ENCODE measurements around the gene PSMB5. TPM values are rescaled to one million over a fixed set of nuclear protein-coding genes. Genes with fewer than 3 reads are reported as not detected.
A peak's percentile ranks its signal among the peaks of the same experiment; 100 is the strongest.

PSMB5 gene
- total and polyA plus RNA-seq, 2 of the 13 experiments (the other 11 are each of a cell fraction or from before 2014, with no cell fraction given), result 705 to 871 TPM

DNA sequence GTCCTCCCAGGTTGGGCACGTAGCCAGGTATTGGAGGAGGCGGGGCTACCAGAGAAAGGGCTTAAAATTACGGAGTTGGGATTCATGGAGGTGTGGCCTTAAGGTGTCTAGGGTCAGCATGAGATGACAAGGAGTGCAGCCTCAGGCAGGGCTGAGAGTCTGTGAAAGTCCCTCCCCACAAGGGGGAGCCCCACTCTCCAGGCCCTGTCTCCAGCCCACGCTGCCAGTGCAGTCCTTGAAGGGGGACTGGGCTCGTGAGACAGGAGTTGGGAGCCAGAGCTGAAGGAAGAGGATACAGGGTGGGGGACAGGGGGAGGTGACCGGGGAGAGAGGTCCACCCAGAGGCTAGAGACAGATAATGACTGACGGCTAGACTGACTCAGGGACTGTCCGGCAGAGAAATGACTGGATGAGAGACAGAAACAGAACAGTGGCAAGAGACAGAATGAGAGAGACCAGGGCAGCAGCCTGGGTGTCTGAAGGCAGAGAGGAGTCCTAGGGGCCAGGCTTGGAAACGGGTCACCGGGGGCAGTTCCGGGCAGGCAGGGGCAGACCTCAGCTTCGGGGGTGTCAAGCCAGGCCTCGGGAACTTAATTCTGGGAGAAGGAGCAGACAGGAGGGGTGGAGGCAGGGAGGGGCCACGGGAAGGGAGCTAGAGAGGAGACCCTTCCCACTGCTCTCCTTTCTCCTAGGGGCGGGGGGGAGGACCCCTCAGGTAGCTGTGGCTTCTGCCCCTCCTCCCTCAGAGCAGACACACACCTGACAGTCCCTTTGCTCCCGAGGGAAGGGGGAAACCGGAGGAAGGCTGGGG, 21.6 kb upstream of the PSMB5 start (continued):
- TF ChIP-seq, protein P1, sequence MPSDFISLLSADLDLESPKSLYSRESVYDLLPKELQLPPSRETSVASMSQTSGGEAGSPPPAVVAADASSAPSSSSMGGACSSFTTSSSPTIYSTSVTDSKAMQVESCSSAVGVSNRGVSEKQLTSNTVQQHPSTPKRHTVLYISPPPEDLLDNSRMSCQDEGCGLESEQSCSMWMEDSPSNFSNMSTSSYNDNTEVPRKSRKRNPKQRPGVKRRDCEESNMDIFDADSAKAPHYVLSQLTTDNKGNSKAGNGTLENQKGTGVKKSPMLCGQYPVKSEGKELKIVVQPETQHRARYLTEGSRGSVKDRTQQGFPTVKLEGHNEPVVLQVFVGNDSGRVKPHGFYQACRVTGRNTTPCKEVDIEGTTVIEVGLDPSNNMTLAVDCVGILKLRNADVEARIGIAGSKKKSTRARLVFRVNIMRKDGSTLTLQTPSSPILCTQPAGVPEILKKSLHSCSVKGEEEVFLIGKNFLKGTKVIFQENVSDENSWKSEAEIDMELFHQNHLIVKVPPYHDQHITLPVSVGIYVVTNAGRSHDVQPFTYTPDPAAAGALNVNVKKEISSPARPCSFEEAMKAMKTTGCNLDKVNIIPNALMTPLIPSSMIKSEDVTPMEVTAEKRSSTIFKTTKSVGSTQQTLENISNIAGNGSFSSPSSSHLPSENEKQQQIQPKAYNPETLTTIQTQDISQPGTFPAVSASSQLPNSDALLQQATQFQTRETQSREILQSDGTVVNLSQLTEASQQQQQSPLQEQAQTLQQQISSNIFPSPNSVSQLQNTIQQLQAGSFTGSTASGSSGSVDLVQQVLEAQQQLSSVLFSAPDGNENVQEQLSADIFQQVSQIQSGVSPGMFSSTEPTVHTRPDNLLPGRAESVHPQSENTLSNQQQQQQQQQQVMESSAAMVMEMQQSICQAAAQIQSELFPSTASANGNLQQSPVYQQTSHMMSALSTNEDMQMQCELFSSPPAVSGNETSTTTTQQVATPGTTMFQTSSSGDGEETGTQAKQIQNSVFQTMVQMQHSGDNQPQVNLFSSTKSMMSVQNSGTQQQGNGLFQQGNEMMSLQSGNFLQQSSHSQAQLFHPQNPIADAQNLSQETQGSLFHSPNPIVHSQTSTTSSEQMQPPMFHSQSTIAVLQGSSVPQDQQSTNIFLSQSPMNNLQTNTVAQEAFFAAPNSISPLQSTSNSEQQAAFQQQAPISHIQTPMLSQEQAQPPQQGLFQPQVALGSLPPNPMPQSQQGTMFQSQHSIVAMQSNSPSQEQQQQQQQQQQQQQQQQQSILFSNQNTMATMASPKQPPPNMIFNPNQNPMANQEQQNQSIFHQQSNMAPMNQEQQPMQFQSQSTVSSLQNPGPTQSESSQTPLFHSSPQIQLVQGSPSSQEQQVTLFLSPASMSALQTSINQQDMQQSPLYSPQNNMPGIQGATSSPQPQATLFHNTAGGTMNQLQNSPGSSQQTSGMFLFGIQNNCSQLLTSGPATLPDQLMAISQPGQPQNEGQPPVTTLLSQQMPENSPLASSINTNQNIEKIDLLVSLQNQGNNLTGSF (CRISPR knock-in tag; IDR thresholded peaks at IDR 0.05), result 0 out of 2 replicates have a peak, but pooled peaks have one; percentile 34
- 0 out of 2 replicates have a peak, but pooled peaks have one; percentile 18 for TF ChIP-seq ZNF614 (CRISPR knock-in tag; IDR thresholded peaks at IDR 0.05; ENCODE audit: borderline replicate concordance)
- no peak; the same call in 1 of the 2 replicates for TF ChIP-seq ZNF556 (CRISPR knock-in tag; IDR thresholded peaks at IDR 0.05; ENCODE audit: borderline replicate concordance)
- TF ChIP-seq SCMH1 (CRISPR knock-in tag; IDR thresholded peaks at IDR 0.05; ENCODE audit: borderline replicate concordance), result no peak
- no peak for TF ChIP-seq ETV6 (CRISPR knock-in tag; conservative IDR thresholded peaks at IDR 0.05)
- TF ChIP-seq RFX5 (IDR thresholded peaks at IDR 0.05; ENCODE audit: low read depth, low read length), result peak; percentile 35; the same call in 1 of the 2 replicates
- TF ChIP-seq ARNT (IDR thresholded peaks at IDR 0.05), result no peak
- TF ChIP-seq PRPF4 (IDR thresholded peaks at IDR 0.05; ENCODE audit: low read depth, low read length, poor library complexity, severe bottlenecking), result no peak
- TF ChIP-seq SRSF4 (IDR thresholded peaks at IDR 0.05; ENCODE audit: low read depth, low read length, poor library complexity, severe bottlenecking), result no peak
- TF ChIP-seq ZNF337 (CRISPR knock-in tag; IDR thresholded peaks at IDR 0.05; ENCODE audit: borderline replicate concordance, low read depth), result no peak
- 0 out of 2 replicates have a peak, but pooled peaks have one; percentile 74 for TF ChIP-seq SMAD9 (CRISPR knock-in tag; IDR thresholded peaks at IDR 0.05)
- TF ChIP-seq, protein P2, sequence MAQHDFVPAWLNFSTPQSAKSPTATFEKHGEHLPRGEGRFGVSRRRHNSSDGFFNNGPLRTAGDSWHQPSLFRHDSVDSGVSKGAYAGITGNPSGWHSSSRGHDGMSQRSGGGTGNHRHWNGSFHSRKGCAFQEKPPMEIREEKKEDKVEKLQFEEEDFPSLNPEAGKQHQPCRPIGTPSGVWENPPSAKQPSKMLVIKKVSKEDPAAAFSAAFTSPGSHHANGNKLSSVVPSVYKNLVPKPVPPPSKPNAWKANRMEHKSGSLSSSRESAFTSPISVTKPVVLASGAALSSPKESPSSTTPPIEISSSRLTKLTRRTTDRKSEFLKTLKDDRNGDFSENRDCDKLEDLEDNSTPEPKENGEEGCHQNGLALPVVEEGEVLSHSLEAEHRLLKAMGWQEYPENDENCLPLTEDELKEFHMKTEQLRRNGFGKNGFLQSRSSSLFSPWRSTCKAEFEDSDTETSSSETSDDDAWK (CRISPR knock-in tag; IDR thresholded peaks at IDR 0.05), result no peak
- peak; percentile 75 for TF ChIP-seq PTBP1 (IDR thresholded peaks at IDR 0.05; ENCODE audit: low read depth, low read length, poor library complexity, severe bottlenecking)
- no peak; the same call in 1 of the 2 replicates for TF ChIP-seq ZNF839 (CRISPR knock-in tag; IDR thresholded peaks at IDR 0.05; ENCODE audit: borderline replicate concordance)
- TF ChIP-seq POLR2G (IDR thresholded peaks at IDR 0.05; ENCODE audit: low read depth, low read length), result no peak
- TF ChIP-seq HNRNPLL (IDR thresholded peaks at IDR 0.05; ENCODE audit: low read depth, low read length, poor library complexity, severe bottlenecking), result peak; percentile 23
- TF ChIP-seq HCFC1 (IDR thresholded peaks at IDR 0.05; ENCODE audit: low read depth, low read length), result no peak
- no peak; the same call in 1 of the 2 replicates for TF ChIP-seq NFKB2 (CRISPR knock-in tag; IDR thresholded peaks at IDR 0.05; ENCODE audit: borderline replicate concordance)
- TF ChIP-seq ZFP41 (CRISPR knock-in tag; IDR thresholded peaks at IDR 0.05; ENCODE audit: borderline replicate concordance), result peak; percentile 43; the same call in 1 of the 2 replicates
- no peak for TF ChIP-seq ZNF382 (CRISPR knock-in tag; IDR thresholded peaks at IDR 0.05; ENCODE audit: borderline replicate concordance)
- peak; percentile 93; the same call in 1 of the 2 replicates for TF ChIP-seq ZNF598 (CRISPR knock-in tag; IDR thresholded peaks at IDR 0.05; ENCODE audit: borderline replicate concordance)
- peak; percentile 56; the same call in 1 of the 2 replicates for TF ChIP-seq PPARG (CRISPR knock-in tag; conservative IDR thresholded peaks at IDR 0.05)
- TF ChIP-seq RAD51 (IDR thresholded peaks at IDR 0.05; ENCODE audit: borderline replicate concordance), result no peak
